Transverse colon (tissue), 4 donors: ENCODE results near the gene PNMA8C.

Source experiments
- CTCF ChIP-seq, 5 experiments: fragments of 200-600 bp in 3 of 5; fragments of 450-650 bp in 2 of 5; sonication (generic) in 3 of 5; IDR thresholded peaks; 1 replicate in 2 of 5; 2 replicates in 3 of 5; pipeline ENCODE4 v1.5.1; 2016 to 2017; ENCODE audit warnings: antibody characterized with exemption in 5 of 5, inconsistent platforms in 3 of 5, mild to moderate bottlenecking in 2 of 5, moderate library complexity in 1 of 5
- EP300 ChIP-seq: sonication (generic); formaldehyde crosslinking; IDR thresholded peaks from one replicate; pipeline ENCODE4 v1.6.1; 2017; ENCODE audit warnings: antibody characterized with exemption, low read depth
- POLR2A ChIP-seq: fragments of 450-650 bp; IDR thresholded peaks from one replicate; pipeline ENCODE4 v1.6.1; 2016; ENCODE audit warnings: antibody characterized with exemption, mild to moderate bottlenecking, moderate library complexity
- POLR2AphosphoS5 ChIP-seq, 3 donors: sonication (generic); formaldehyde crosslinking; IDR thresholded peaks; one replicate each; pipeline ENCODE4 v1.6.1; 2016; ENCODE audit warnings: antibody characterized with exemption in 3 of 3

GRCh38 chr19:46442808-46443450 lies 14.2 kb upstream of the PNMA8C start:
- TF ChIP-seq EP300 (no peak), CTCF (IDR thresholded peaks at IDR 0.05) (no peak), POLR2A (no peak), POLR2AphosphoS5 (IDR thresholded peaks at IDR 0.05) (no peak)
